NB4 (cell line): Measurements from ENCODE around the gene PLIN3.

Experiments
- DNase-seq: peaks from one replicate; pipeline ENCODE4 v3.0.0; 2010; ENCODE audit warnings: low read depth
- H3K4me3 ChIP-seq: one replicate; pipeline ENCODE4 v1.5.1; 2011; ENCODE audit warnings: mild to moderate bottlenecking, low read depth, low read length, moderate library complexity
- CTCF ChIP-seq: IDR thresholded peaks from one replicate; pipeline ENCODE4 v1.5.1; 2012; ENCODE audit warnings: low read depth, low read length
- MAX ChIP-seq: IDR thresholded peaks from 2 replicates; pipeline ENCODE4 v1.6.1; 2011; ENCODE audit warnings: low read depth, low read length
- MYC ChIP-seq: IDR thresholded peaks from 2 replicates; pipeline ENCODE4 v1.6.1; 2011; ENCODE audit warnings: low read depth, low read length
- POLR2A ChIP-seq: IDR thresholded peaks from 2 replicates; pipeline ENCODE4 v1.6.1; 2011; ENCODE audit warnings: mild to moderate bottlenecking; ENCODE audit not compliant: insufficient read length; ENCODE audit errors: extremely low read depth

PLIN3 gene

GRCh38 chr19:4877753-4878490 is 10.5 kb upstream of the PLIN3 start:
- DNase-seq, result no peak
- TF ChIP-seq CTCF (no peak), MYC (no peak), MAX (no peak), POLR2A (no peak)
- no peak overlapping the region for H3K4me3 ChIP-seq

- no peak overlapping the region for H3K4me3 ChIP-seq
- DNase-seq, result no peak
- TF ChIP-seq MAX (no peak), POLR2A (no peak), CTCF (no peak), MYC (no peak)
These were observed 6.5 kb upstream of the PLIN3 start for GRCh38 chr19:4873930-4874329.

- H3K4me3 ChIP-seq, result no peak overlapping the region
- TF ChIP-seq POLR2A (no peak), MYC (no peak), MAX (no peak), CTCF (no peak)
- no peak for DNase-seq
These were observed 4.2 kb upstream of the PLIN3 start for GRCh38 chr19:4871711-4872110.

GRCh38 chr19:4870025-4870700 is 2.7 kb upstream of the PLIN3 start:
- peak; percentile 93 for DNase-seq
- H3K4me3 ChIP-seq, result no peak overlapping the region
- TF ChIP-seq CTCF, result no peak
- no peak for TF ChIP-seq POLR2A
- TF ChIP-seq MAX, result no peak
- TF ChIP-seq MYC, result no peak

GRCh38 chr19:4868286-4868834 is 893 bp upstream of the PLIN3 start:
- TF ChIP-seq MAX, result no peak
- no peak for TF ChIP-seq MYC
- no peak for TF ChIP-seq POLR2A
- TF ChIP-seq CTCF, result no peak
- DNase-seq, result no peak
- no peak overlapping the region for H3K4me3 ChIP-seq
